ENCODE measurements around the gene TIMM21.

The TIMM21 gene

DNA sequence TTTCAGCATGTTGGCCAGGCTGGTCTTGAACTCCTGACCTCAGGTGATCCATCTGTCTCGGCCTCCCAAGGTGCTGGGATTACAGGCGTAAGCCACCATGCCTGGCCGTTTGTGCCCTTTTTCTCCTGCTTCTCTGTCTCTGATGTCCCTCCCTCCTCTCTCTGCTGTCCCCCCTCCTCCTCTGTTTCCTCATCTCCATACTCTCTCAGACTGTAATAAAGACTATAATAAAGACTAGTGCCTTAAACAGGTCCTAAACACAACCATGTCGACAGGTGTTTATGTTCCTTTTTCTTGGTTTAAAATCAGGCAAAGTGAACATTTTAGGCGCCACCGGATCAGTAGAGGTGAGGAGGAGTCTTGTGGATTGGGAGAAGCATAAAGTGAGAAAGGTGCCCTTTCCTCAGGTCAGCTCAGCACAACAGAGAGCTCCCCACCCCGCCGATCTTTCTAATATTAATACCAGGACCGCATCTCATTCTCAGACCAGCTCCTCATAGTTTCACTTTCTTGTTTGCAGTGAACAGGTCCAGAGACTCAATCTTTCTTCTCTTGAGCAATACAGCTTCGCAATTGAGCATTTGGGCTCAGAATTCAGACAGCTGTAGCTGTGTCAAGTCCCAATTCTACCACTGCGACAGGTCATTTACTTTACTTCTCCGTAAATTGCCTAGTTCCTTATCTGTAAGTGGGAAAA lies 23.7 kb downstream of the TIMM21 start:
- H3K9ac ChIP-seq (ENCODE audit: low read length): peak overlapping the region; percentile 43
- H2BK5ac ChIP-seq (ENCODE audit: low read depth, low read length, poor library complexity, severe bottlenecking): no peak overlapping the region
- peak overlapping the region in 1 of 2 experiments; percentile 75 for H3K4me3 ChIP-seq (ENCODE audit: insufficient read depth in 1 of 2, low read depth in 1 of 2, low read length in 2 of 2)
- H4K8ac ChIP-seq (ENCODE audit: low read length): no peak overlapping the region
- no peak overlapping the region for H3K4me2 ChIP-seq (ENCODE audit: low read length, poor library complexity, severe bottlenecking)
- H3K14ac ChIP-seq (ENCODE audit: low read length in 2 of 2): no peak overlapping the region
- no peak overlapping the region for H4K91ac ChIP-seq (ENCODE audit: low read length)
- no peak overlapping the region for H2AK5ac ChIP-seq (ENCODE audit: low read length, severe bottlenecking)
- no peak overlapping the region for H2BK15ac ChIP-seq (ENCODE audit: low read depth, poor library complexity, severe bottlenecking)
- no peak for DNase-seq
- no peak overlapping the region for H2BK12ac ChIP-seq (ENCODE audit: low read length in 2 of 2)
- H3K27me3 ChIP-seq (ENCODE audit: control insufficient read depth in 1 of 2, insufficient read depth in 1 of 2, low read length in 2 of 2): peaks cover 4 to 55% of the 10 kb centered on the region in 2 experiments
- no peaks in the 10 kb centered on the region for H3K4me1 ChIP-seq (ENCODE audit: control insufficient read depth, insufficient read depth, low read depth, low read length)
- H3K18ac ChIP-seq (ENCODE audit: low read depth in 1 of 2, low read length in 2 of 2): no peak overlapping the region
- H3K36me3 ChIP-seq (ENCODE audit: control insufficient read depth in 1 of 2, insufficient read depth in 2 of 2, low read depth in 1 of 2, low read length in 2 of 2): no peaks in the 10 kb centered on the region
- 84% methylated on average over 12 of the region's 12 CpGs for WGBS
- H3K79me1 ChIP-seq (replicated peaks; ENCODE audit: low read length, poor library complexity, severe bottlenecking): no peaks in the 10 kb centered on the region
- no peak overlapping the region for H2AFZ ChIP-seq (ENCODE audit: low read depth, low read length)
- no peak overlapping the region for H2BK120ac ChIP-seq (ENCODE audit: low read depth, low read length)
- no peak overlapping the region for H3K4ac ChIP-seq (ENCODE audit: low read depth in 1 of 2, low read length in 2 of 2)
- no peak overlapping the region for H3K27ac ChIP-seq (ENCODE audit: low read length, poor library complexity, severe bottlenecking)
- no peak overlapping the region for H3K23ac ChIP-seq (ENCODE audit: low read length in 2 of 2)
- no peaks in the 10 kb centered on the region for H3K9me3 ChIP-seq (ENCODE audit: control insufficient read depth, low read length)

GRCh38 chr18:74172697-74173433 lies 24.5 kb downstream of the TIMM21 start:
- no peak overlapping the region for H3K18ac ChIP-seq (ENCODE audit: low read depth in 1 of 2, low read length in 2 of 2)
- H3K9me3 ChIP-seq (ENCODE audit: control insufficient read depth, low read length): no peaks in the 10 kb centered on the region
- no peak overlapping the region for H3K4ac ChIP-seq (ENCODE audit: low read depth in 1 of 2, low read length in 2 of 2)
- no peaks in the 10 kb centered on the region for H3K36me3 ChIP-seq (ENCODE audit: control insufficient read depth in 1 of 2, insufficient read depth in 2 of 2, low read depth in 1 of 2, low read length in 2 of 2)
- peak overlapping the region in 1 of 2 experiments; percentile 75 for H3K4me3 ChIP-seq (ENCODE audit: insufficient read depth in 1 of 2, low read depth in 1 of 2, low read length in 2 of 2)
- H3K14ac ChIP-seq (ENCODE audit: low read length in 2 of 2): no peak overlapping the region
- no peak overlapping the region for H2BK120ac ChIP-seq (ENCODE audit: low read depth, low read length)
- H2BK15ac ChIP-seq (ENCODE audit: low read depth, poor library complexity, severe bottlenecking): no peak overlapping the region
- H2AK5ac ChIP-seq (ENCODE audit: low read length, severe bottlenecking): no peak overlapping the region
- H2BK12ac ChIP-seq (ENCODE audit: low read length in 2 of 2): no peak overlapping the region
- no peak overlapping the region for H3K23ac ChIP-seq (ENCODE audit: low read length in 2 of 2)
- WGBS: 84% methylated on average over 27 of the region's 27 CpGs
- no peak overlapping the region for H3K4me2 ChIP-seq (ENCODE audit: low read length, poor library complexity, severe bottlenecking)
- H3K27ac ChIP-seq (ENCODE audit: low read length, poor library complexity, severe bottlenecking): no peak overlapping the region
- H2BK5ac ChIP-seq (ENCODE audit: low read depth, low read length, poor library complexity, severe bottlenecking): no peak overlapping the region
- H4K91ac ChIP-seq (ENCODE audit: low read length): no peak overlapping the region
- no peak for DNase-seq
- no peak overlapping the region for H4K8ac ChIP-seq (ENCODE audit: low read length)
- no peak overlapping the region for H3K9ac ChIP-seq (ENCODE audit: low read length)
- H3K4me1 ChIP-seq (ENCODE audit: control insufficient read depth, insufficient read depth, low read depth, low read length): no peaks in the 10 kb centered on the region
- no peaks in the 10 kb centered on the region for H3K79me1 ChIP-seq (replicated peaks; ENCODE audit: low read length, poor library complexity, severe bottlenecking)
- peaks cover 4 to 57% of the 10 kb centered on the region in 2 experiments for H3K27me3 ChIP-seq (ENCODE audit: control insufficient read depth in 1 of 2, insufficient read depth in 1 of 2, low read length in 2 of 2)
- no peak overlapping the region for H2AFZ ChIP-seq (ENCODE audit: low read depth, low read length)

- 94% methylated on average over 11 of the region's 11 CpGs for WGBS
- Histone ChIP-seq H3K36me3 (ENCODE audit: control insufficient read depth in 1 of 2, insufficient read depth in 2 of 2, low read depth in 1 of 2, low read length in 2 of 2) (no peaks in the 10 kb centered on the region), H4K91ac (ENCODE audit: low read length) (no peak overlapping the region), H2AK5ac (ENCODE audit: low read length, severe bottlenecking) (no peak overlapping the region), H3K4me1 (ENCODE audit: control insufficient read depth, insufficient read depth, low read depth, low read length) (no peaks in the 10 kb centered on the region), H3K14ac (ENCODE audit: low read length in 2 of 2) (no peak overlapping the region), H3K9ac (ENCODE audit: low read length) (no peak overlapping the region), H3K27ac (ENCODE audit: low read length, poor library complexity, severe bottlenecking) (no peak overlapping the region), H3K79me1 (replicated peaks; ENCODE audit: low read length, poor library complexity, severe bottlenecking) (no peaks in the 10 kb centered on the region), H3K4ac (ENCODE audit: low read depth in 1 of 2, low read length in 2 of 2) (no peak overlapping the region), H3K9me3 (ENCODE audit: control insufficient read depth, low read length) (no peaks in the 10 kb centered on the region), H2BK120ac (ENCODE audit: low read depth, low read length) (no peak overlapping the region), H2AFZ (ENCODE audit: low read depth, low read length) (no peak overlapping the region), H3K4me3 (ENCODE audit: insufficient read depth in 1 of 2, low read depth in 1 of 2, low read length in 2 of 2) (no peak overlapping the region), H2BK12ac (ENCODE audit: low read length in 2 of 2) (no peak overlapping the region), H2BK5ac (ENCODE audit: low read depth, low read length, poor library complexity, severe bottlenecking) (no peak overlapping the region), H2BK15ac (ENCODE audit: low read depth, poor library complexity, severe bottlenecking) (no peak overlapping the region), H3K4me2 (ENCODE audit: low read length, poor library complexity, severe bottlenecking) (no peak overlapping the region), H4K8ac (ENCODE audit: low read length) (no peak overlapping the region), H3K23ac (ENCODE audit: low read length in 2 of 2) (no peak overlapping the region), H3K18ac (ENCODE audit: low read depth in 1 of 2, low read length in 2 of 2) (no peak overlapping the region), H3K27me3 (ENCODE audit: control insufficient read depth in 1 of 2, insufficient read depth in 1 of 2, low read length in 2 of 2) (peaks cover 4 to 62% of the 10 kb centered on the region in 2 experiments)
- no peak for DNase-seq
Observed at GRCh38 chr18:74173434-74173750, 25.1 kb downstream of the TIMM21 start.

- H3K9ac ChIP-seq (ENCODE audit: low read length): no peak overlapping the region
- H4K8ac ChIP-seq (ENCODE audit: low read length): no peak overlapping the region
- H3K4me2 ChIP-seq (ENCODE audit: low read length, poor library complexity, severe bottlenecking): no peak overlapping the region
- H2BK15ac ChIP-seq (ENCODE audit: low read depth, poor library complexity, severe bottlenecking): no peak overlapping the region
- DNase-seq: no peak
- H3K27ac ChIP-seq (ENCODE audit: low read length, poor library complexity, severe bottlenecking): no peak overlapping the region
- H3K36me3 ChIP-seq (ENCODE audit: control insufficient read depth in 1 of 2, insufficient read depth in 2 of 2, low read depth in 1 of 2, low read length in 2 of 2): no peaks in the 10 kb centered on the region
- no peak overlapping the region for H2BK120ac ChIP-seq (ENCODE audit: low read depth, low read length)
- no peak overlapping the region for H3K23ac ChIP-seq (ENCODE audit: low read length in 2 of 2)
- H3K9me3 ChIP-seq (ENCODE audit: control insufficient read depth, low read length): no peaks in the 10 kb centered on the region
- H3K4me3 ChIP-seq (ENCODE audit: insufficient read depth in 1 of 2, low read depth in 1 of 2, low read length in 2 of 2): no peak overlapping the region
- H2BK5ac ChIP-seq (ENCODE audit: low read depth, low read length, poor library complexity, severe bottlenecking): no peak overlapping the region
- H3K79me1 ChIP-seq (replicated peaks; ENCODE audit: low read length, poor library complexity, severe bottlenecking): no peaks in the 10 kb centered on the region
- peaks cover 4 to 59% of the 10 kb centered on the region in 2 experiments for H3K27me3 ChIP-seq (ENCODE audit: control insufficient read depth in 1 of 2, insufficient read depth in 1 of 2, low read length in 2 of 2)
- no peak overlapping the region for H3K14ac ChIP-seq (ENCODE audit: low read length in 2 of 2)
- WGBS: 80% methylated on average over 6 of the region's 6 CpGs
- H4K91ac ChIP-seq (ENCODE audit: low read length): no peak overlapping the region
- no peak overlapping the region for H3K18ac ChIP-seq (ENCODE audit: low read depth in 1 of 2, low read length in 2 of 2)
- no peak overlapping the region for H2AFZ ChIP-seq (ENCODE audit: low read depth, low read length)
- no peak overlapping the region for H2BK12ac ChIP-seq (ENCODE audit: low read length in 2 of 2)
- no peak overlapping the region for H2AK5ac ChIP-seq (ENCODE audit: low read length, severe bottlenecking)
- H3K4ac ChIP-seq (ENCODE audit: low read depth in 1 of 2, low read length in 2 of 2): no peak overlapping the region
- H3K4me1 ChIP-seq (ENCODE audit: control insufficient read depth, insufficient read depth, low read depth, low read length): no peaks in the 10 kb centered on the region
Observed at GRCh38 chr18:74175658-74176057, 27.3 kb downstream of the TIMM21 start.

All from mesenchymal stem cell (in vitro differentiated cells and primary cell).